ES-I3 (cell line): ENCODE measurements around the gene NTM.

Experiments used
- H3K36me3 ChIP-seq: 2 replicates; pipeline ENCODE4 v1.6.1; 2013; ENCODE audit warnings: mild to moderate bottlenecking, low read length, control low read depth, moderate library complexity; ENCODE audit not compliant: insufficient read depth
- H3K4me1 ChIP-seq: 2 replicates; pipeline ENCODE4 v1.6.1; 2013; ENCODE audit warnings: mild to moderate bottlenecking, control low read depth, low read length; ENCODE audit not compliant: insufficient read depth
- H3K9ac ChIP-seq: 2 replicates; pipeline ENCODE4 v1.6.1; 2013; ENCODE audit warnings: low read depth, mild to moderate bottlenecking, low read length, moderate library complexity
- H3K9me3 ChIP-seq: 2 replicates; pipeline ENCODE4 v1.6.1; 2013; ENCODE audit warnings: mild to moderate bottlenecking, low read length, moderate library complexity; ENCODE audit not compliant: control insufficient read depth, insufficient read depth

Gene NTM

GRCh38 chr11:131388030-131388429, 17.6 kb downstream of the NTM start:
- H3K9me3 ChIP-seq = no peaks in the 10 kb centered on the region
- H3K9ac ChIP-seq = no peak overlapping the region
- H3K36me3 ChIP-seq = no peaks in the 10 kb centered on the region
- H3K4me1 ChIP-seq = peaks cover 5% of the 10 kb centered on the region; the same call in 1 of the 2 replicates

DNA sequence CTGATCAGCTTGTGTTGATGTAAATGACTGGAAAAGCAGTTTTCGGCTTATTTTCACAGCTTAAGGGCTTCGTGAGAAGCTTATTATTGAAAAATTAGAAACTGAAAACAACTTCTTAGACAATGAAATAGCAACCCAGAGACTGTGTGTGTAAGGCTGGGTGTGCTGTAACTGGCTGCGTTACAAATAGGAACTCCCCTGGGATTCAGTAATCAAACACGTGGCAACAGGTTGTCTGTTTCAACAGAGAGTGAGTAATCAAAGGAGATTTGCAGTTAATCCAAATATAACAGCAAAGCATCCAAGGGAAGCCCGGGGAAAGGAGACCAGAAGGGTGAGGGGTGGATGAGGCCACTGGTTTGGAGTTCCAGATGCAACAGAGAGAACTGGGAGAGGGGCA, 19.2 kb downstream of the NTM start:
- H3K36me3 ChIP-seq = no peaks in the 10 kb centered on the region
- H3K9me3 ChIP-seq = no peaks in the 10 kb centered on the region
- H3K9ac ChIP-seq = no peak overlapping the region
- peaks cover 5% of the 10 kb centered on the region; the same call in 1 of the 2 replicates for H3K4me1 ChIP-seq

GRCh38 chr11:131391176-131391575, 20.8 kb downstream of the NTM start:
- Histone ChIP-seq H3K9ac (no peak overlapping the region), H3K36me3 (no peaks in the 10 kb centered on the region), H3K9me3 (no peaks in the 10 kb centered on the region), H3K4me1 (peaks cover 5% of the 10 kb centered on the region; the same call in 1 of the 2 replicates)

DNA sequence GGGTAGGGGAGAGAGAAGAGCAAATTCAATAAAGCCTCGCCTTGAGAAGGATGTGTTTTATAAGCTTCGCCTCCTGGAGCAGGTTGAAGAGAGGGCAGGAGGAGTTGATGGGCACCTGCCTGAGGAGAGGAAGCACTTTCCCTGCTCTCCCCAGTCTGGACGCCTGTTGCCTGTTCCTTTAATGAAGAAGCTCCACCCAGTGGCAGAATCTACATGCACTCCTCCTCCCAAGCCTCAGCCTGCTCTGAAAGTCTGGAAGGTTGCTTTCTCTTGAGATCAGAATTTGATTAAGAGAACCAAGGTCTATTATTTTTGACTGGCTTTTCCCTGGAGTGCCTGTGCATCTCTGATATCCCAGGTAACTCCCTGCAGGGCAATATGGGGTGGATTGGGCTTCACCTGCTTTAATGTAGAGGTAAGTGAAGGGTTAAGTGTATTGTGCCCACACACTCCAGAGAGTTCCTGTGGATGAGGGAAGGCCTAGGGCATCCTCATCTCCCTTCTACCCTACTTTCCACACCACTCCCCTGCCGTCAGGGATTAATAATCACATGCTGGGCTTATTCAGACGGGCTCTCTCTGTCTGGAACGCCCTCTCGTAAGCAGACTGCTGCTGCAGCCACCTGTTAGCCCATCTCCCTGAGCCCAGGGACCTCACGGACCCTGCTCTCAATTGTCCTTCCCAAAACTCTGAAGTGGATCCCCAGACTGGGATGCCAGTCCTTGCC, 22.3 kb downstream of the NTM start:
- no peaks in the 10 kb centered on the region for H3K9me3 ChIP-seq
- H3K9ac ChIP-seq = no peak overlapping the region
- no peaks in the 10 kb centered on the region for H3K36me3 ChIP-seq

DNA sequence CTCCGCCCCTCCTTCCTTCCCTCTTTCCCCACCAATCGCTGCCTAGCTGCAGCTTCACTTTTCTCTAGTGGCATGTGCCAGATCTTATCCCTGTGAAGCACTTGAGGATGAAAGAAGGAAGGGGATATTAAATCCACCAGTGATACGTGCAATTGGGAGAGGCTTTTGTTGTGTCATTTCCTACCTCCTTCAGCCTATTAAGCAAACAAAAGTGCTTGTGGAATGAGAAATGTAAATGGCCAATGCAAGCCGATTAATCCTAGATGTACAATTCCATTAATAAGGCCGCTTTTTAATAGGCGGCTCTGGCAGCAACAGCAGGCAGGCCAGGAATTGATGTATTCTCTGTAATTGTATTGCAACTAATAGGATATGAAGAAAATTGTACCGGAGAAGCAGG, 23.3 kb downstream of the NTM start:
- Histone ChIP-seq H3K4me1 (peaks cover 5% of the 10 kb centered on the region; the same call in 1 of the 2 replicates), H3K9me3 (no peaks in the 10 kb centered on the region), H3K9ac (no peak overlapping the region), H3K36me3 (no peaks in the 10 kb centered on the region)

More for the DNA sequence above, 22.3 kb downstream of the NTM start:
- H3K4me1 ChIP-seq = peaks cover 5% of the 10 kb centered on the region; the same call in 1 of the 2 replicates

- Histone ChIP-seq H3K4me1 (peaks cover 3% of the 10 kb centered on the region; the same call in 1 of the 2 replicates), H3K9me3 (no peaks in the 10 kb centered on the region), H3K36me3 (no peaks in the 10 kb centered on the region), H3K9ac (no peak overlapping the region)
These were observed 27.3 kb downstream of the NTM start for GRCh38 chr11:131397675-131398074.

DNA sequence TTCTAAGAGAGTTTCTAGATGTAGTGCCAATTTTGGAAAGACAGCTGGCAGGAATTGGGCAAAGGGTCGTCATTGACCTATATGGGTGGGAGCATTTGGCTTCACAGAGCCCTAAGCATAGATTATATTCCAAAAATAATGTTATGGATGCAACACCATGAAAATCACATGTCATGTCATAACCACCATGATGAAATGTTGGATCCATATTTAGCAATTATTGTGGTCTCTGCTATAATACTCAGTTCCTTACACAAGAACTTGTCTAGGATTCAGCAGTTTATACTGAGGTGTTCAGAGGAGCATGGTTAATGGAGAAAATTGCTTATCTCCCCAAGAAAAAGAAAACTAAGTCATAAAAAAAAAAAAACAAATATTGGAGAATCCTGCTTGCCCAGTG, 31.6 kb downstream of the NTM start:
- H3K9me3 ChIP-seq = no peaks in the 10 kb centered on the region
- no peaks in the 10 kb centered on the region for H3K4me1 ChIP-seq
- no peak overlapping the region for H3K9ac ChIP-seq
- H3K36me3 ChIP-seq = no peaks in the 10 kb centered on the region

DNA sequence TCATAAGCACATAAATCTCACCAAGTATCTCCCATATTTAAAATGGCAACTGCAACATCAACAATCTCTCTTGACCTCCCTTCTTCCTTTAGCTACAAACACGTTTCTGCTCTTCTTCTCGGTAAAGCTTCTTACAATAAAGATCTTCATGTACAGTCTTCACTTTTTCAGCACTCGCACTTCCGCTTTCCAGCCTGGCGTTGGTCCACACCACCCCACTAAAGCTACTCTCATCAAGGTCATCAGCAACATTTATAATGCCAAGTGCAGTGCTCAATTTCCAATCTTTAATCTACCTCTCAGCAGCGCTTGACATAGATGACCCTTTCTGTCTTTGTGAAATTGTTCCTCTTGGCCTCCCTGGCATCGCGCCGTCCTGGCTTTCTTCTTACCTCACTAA, 33.6 kb downstream of the NTM start:
- no peaks in the 10 kb centered on the region for H3K9me3 ChIP-seq
- no peak overlapping the region for H3K9ac ChIP-seq
- no peaks in the 10 kb centered on the region for H3K4me1 ChIP-seq
- no peaks in the 10 kb centered on the region for H3K36me3 ChIP-seq

- no peaks in the 10 kb centered on the region for H3K9me3 ChIP-seq
- H3K4me1 ChIP-seq = 0 out of 2 replicates have a peak, but pooled peaks cover 3% of the 10 kb centered on the region
- no peak overlapping the region for H3K9ac ChIP-seq
- H3K36me3 ChIP-seq = no peaks in the 10 kb centered on the region
These were observed 37.7 kb downstream of the NTM start for GRCh38 chr11:131408025-131408640.

GRCh38 chr11:131409345-131409744, 38.9 kb downstream of the NTM start:
- Histone ChIP-seq H3K4me1 (0 out of 2 replicates have a peak, but pooled peaks cover 3% of the 10 kb centered on the region), H3K9me3 (no peaks in the 10 kb centered on the region), H3K36me3 (no peaks in the 10 kb centered on the region), H3K9ac (no peak overlapping the region)

DNA sequence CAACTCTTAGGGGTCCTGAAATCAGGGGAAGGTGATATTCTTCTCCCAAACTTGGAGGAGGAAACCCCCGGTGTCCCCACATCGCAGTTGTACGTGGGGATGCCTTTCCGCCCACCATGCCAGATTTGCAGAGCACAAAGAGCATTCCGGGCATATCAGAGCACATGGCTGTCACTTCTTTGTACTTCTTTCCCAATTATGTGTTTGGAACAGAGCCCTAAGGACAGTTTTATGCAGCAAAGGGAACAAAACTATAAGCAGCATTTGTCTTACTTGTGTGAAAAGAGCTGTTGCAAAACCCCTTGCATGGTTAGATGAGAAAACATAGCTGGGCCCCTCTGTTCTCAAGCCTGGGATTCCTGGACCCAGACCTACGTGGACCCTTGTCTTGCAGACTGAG, 41.2 kb downstream of the NTM start:
- H3K9me3 ChIP-seq = no peaks in the 10 kb centered on the region
- H3K9ac ChIP-seq = no peak overlapping the region
- no peaks in the 10 kb centered on the region for H3K36me3 ChIP-seq
- H3K4me1 ChIP-seq = 0 out of 2 replicates have a peak, but pooled peaks cover 3% of the 10 kb centered on the region

GRCh38 chr11:131412061-131412460, 41.6 kb downstream of the NTM start:
- 0 out of 2 replicates have a peak, but pooled peaks cover 3% of the 10 kb centered on the region for H3K4me1 ChIP-seq
- H3K9ac ChIP-seq = no peak overlapping the region
- no peaks in the 10 kb centered on the region for H3K36me3 ChIP-seq
- no peaks in the 10 kb centered on the region for H3K9me3 ChIP-seq

- 0 out of 2 replicates have a peak, but pooled peaks cover 3% of the 10 kb centered on the region for H3K4me1 ChIP-seq
- no peak overlapping the region for H3K9ac ChIP-seq
- H3K36me3 ChIP-seq = no peaks in the 10 kb centered on the region
These were observed 42.8 kb downstream of the NTM start for GRCh38 chr11:131413217-131413616.

GRCh38 chr11:131418189-131418588, 47.8 kb downstream of the NTM start:
- Histone ChIP-seq H3K36me3 (no peaks in the 10 kb centered on the region), H3K9me3 (no peaks in the 10 kb centered on the region), H3K9ac (no peak overlapping the region), H3K4me1 (no peaks in the 10 kb centered on the region)

More at GRCh38 chr11:131413217-131413616, 42.8 kb downstream of the NTM start:
- no peaks in the 10 kb centered on the region for H3K9me3 ChIP-seq
